Anterior cingulate cortex (tissue), 58 donors: ENCODE data around the gene TBC1D22A.
A peak's percentile ranks its signal among the peaks of the same experiment; 100 is the strongest.

Experiments used
- DNase-seq, 58 donors: peaks; one replicate each; lab custom pipeline; 2025; lab: John Stamatoyannopoulos, UW

Gene TBC1D22A

DNA sequence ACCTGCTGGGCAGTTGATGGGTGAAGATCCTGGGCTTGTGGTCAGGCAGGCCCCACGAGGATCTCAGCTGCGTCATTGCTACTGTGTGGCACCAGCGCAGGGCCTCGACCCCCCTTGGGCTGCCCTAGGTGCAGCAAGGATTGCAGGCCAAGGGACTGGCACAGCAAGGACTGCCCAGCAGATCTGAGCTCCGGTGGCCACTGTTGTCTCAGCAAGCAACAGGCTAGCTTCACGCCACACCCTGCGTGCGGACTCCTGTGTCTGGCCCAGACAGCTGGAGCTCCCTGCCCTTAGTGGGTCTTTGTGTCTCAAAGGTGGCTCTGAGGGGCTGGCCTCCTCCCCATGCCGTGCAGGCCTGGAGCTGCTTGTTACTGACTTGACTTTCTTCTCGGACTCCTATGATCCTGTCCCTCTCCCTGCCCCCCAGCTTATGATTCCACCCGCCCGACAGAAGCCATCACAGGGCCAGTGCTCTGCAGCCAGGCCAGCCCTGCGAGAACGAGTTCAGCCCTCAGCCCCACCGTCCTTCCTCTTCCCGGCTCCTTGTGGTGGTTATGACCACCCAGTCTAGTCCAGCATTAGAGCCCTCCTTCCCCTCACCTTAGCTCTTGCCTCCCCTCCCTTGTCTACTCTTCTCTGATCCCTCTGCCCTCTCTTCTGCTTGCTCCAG, 295.6 kb downstream of the TBC1D22A start:
- DNase-seq: no peak

- DNase-seq: no peak
These were observed 296.6 kb downstream of the TBC1D22A start for GRCh38 chr22:47059076-47059475.

DNA sequence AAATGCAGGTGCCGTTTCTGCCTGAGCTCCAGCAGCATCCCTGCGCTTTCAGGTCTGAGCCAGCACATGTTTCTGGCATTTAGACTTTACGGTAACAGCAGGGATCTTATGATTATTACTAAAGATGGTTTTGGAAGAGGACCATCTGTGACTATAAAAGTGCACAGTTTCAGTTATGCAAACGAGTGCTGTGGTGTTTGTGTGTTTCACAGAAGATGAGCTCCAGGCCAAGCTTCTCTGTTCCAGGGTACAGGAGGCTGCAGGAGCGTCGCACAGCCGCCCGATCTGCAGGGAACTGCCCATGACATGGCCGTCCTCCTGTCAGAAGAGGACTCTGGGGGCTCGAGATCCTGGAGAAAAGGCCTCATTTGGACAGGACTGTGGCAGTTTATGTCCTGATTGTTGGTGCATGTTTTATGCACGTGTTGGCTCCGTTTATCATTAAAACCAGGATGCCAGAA, 297.3 kb downstream of the TBC1D22A start:
- DNase-seq: peak in 1 of 58 donors; percentile 49

GRCh38 chr22:47060718-47061117, 298.3 kb downstream of the TBC1D22A start:
- DNase-seq: no peak

- no peak for DNase-seq
These were observed 298.8 kb downstream of the TBC1D22A start for GRCh38 chr22:47061226-47061625.

DNA sequence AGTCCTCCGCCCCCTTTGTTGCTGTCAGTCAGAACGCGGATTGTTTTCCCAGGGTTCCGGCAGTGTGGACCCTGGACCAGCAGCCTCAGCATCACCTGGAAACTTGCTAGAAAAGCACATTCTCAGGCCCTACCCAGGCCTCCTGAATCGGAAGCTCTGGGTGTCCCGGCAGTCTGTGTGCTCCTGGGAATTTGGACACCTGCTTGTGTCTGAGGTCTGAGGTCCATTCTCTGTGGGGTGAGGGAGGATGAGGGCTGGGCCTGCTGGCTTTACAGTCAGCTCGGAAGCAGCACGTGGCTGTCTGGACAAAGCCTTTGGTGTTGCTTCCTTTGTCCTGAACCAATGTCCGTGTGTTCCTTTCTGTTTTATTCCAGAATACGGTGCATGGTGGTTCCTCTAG, 299.7 kb downstream of the TBC1D22A start:
- no peak for DNase-seq

DNA sequence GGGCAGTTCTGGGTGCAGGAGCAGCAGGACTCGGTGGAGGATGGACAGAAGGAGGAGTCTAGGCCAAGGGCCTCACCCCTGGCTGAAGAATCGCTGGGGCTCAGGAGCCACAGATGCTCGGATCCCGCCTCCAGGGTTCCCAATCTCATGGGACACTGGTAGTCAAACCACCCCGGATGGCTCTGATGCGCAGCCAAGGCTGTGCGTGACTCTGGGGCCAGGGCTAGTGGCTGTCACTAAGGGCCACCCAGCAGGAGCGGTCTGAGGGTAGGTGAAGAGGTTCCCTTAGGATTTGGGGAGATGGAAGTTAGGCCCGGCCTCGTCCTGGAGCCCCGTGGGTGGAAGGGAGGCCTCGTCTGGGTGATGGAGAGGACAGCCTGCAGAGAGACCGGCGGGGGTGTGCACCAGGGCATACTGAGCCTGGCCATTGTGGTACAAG, 300.6 kb downstream of the TBC1D22A start:
- no peak for DNase-seq

GRCh38 chr22:47063606-47064005, 301.2 kb downstream of the TBC1D22A start:
- no peak for DNase-seq

- no peak for DNase-seq
These were observed 301.6 kb downstream of the TBC1D22A start for GRCh38 chr22:47064016-47064415.

DNA sequence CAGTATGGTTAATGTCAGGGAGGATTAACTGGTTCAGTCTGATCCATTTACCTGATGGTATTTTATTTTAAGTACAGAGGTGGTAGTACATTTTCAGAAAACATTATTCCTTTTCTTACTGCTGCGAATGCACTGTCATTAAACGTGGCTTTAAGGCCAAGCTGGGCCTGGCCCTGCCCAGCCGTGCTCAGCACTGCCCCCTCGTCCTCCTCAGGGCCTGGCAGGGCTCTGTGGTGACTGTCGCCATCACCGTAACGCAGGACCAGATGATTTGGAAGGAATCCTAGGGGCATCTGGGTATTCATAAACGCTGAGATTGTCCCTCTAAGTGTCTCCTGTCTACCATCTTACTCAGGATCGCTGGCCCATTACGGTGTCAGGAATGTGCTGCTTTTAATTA, 302.0 kb downstream of the TBC1D22A start:
- DNase-seq: no peak

DNA sequence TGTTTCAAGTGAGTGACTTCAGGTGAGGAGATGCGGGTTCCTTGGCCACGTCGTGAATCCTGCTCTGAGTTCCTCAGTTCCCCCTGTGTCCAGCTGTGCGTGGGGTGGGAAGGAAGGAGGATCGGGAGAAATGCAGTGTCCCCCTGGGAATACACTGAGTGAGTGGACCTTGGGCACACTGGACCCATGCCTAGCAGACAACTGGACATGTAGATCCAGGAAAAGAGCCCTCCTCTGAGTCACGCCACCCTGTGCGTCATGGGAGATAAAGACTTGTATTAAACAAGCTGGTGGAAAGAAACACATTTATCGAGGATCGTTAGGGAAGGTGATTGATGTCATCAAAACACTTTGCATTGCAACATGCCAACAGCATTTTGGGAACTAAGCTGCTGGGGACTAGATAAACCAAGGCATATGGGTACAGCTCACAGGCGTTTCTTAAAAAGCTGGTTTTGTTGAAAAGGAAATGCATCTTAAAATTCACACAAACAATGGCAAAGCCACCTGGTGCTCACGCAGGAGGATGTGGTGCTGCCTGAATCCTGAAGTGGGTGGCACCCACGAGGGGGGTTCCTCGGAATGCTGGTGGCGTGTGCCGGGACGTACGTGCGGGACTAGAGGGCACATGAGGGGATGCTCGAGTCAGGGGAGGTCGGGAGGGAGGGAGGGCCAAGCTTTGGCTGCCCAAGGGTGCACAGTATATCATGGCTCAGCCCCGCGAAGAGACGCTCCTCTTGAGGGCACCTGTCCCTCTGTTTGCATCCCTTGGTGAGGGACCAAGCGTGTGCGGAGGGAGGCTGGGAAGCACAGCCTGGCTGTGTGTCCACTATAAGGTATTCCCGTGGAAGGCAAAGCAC, 303.5 kb downstream of the TBC1D22A start:
- no peak for DNase-seq

DNA sequence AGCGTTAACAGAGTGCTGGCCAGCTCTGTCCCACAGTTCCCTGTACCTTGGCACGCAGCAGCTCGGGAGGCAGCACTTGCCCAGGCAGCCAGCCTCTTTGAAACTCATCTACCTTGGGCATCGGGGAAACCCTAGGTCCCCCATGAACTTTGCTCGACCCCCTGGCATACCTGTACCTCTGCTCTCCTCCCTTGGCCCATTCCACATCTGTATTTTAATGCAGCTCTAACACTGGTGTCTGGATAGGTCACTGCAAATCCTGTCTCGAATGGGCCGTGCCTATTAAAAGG, 304.1 kb downstream of the TBC1D22A start:
- DNase-seq: no peak

GRCh38 chr22:47067321-47067890, 305.0 kb downstream of the TBC1D22A start:
- no peak for DNase-seq

DNA sequence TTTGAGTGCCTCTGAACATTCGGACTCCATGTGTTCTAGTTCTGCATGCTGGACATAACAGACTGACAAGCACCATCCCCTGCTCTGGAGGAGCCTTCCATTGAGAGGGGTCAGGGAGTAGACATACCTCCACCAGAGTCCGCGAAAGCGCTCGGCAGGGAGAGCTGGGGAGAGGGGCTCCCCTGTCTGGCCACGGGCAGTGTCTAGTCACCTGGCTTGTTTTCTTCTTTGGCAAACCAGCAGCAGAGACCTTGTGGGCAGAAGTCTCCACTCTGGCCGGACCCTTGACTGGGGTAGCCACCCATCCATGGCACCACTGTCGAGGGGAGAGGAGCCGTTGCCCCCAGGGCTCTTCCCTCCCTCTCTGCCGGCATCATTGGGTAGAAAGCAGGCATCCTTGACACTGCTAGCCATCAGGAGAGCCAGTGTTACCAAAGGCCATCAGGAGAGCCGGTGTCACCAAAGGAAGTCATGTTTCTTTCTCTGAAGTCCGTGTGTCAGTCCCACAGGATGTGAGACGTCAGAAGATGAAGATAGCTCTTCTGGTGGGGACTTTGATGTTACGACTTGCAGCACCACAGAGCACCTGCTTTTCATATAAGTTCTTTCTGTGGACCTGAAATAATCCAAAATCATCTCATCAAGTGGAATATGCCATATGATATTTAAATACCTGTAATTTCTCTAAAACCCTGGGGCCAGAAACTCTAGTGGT, 305.6 kb downstream of the TBC1D22A start:
- no peak for DNase-seq

- DNase-seq: no peak
These were observed 306.2 kb downstream of the TBC1D22A start for GRCh38 chr22:47068626-47068996.

GRCh38 chr22:47069270-47069669, 306.8 kb downstream of the TBC1D22A start:
- DNase-seq: no peak

GRCh38 chr22:47071078-47071806, 308.8 kb downstream of the TBC1D22A start:
- no peak for DNase-seq

- DNase-seq: no peak
These were observed 309.6 kb downstream of the TBC1D22A start for GRCh38 chr22:47071807-47072641.

DNA sequence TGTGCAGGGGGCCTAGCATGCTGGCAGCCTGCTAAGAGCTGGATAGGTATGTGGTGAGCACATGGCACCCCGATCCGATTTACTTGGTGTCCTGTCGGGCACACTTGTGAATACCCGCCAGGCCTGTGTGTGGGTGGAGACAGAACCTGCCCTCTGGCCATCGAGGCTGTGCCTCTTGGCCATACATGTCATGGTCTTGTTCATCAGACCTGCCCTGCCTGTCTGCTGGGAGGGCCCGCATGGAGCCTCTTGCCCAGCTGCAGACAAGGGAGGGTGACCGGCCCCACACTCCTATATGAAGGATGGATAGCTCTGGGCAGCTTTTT, 310.2 kb downstream of the TBC1D22A start:
- DNase-seq: no peak

DNA sequence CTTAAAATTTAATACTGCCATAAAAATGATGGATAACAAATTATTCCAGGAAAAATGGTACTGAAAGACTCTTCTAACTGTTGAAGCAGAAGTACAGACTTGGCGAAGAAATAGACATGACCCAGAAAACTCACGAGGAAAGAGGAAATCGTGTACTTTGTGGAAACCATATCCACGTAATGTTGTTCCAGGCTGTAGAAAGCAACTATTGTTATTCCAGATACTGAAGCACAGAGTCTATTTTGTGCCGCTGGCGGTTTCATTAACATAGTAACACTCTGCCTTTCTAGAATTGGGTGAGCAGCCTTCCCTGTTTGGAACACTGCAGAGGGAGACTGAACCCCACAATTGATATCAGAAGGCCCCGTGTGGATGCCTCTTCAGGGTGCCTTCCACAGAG, 310.6 kb downstream of the TBC1D22A start:
- DNase-seq: peak in 3 of 58 donors; percentile 17 to 24 (median 21)
